Measurements from ENCODE around the gene INPP5E. TPM values are rescaled to one million over a fixed set of nuclear protein-coding genes. Genes with fewer than 3 reads are reported as not detected.

INPP5E gene
- total RNA-seq, 1 experiment from 2014 or later: 10.7 TPM

DNA sequence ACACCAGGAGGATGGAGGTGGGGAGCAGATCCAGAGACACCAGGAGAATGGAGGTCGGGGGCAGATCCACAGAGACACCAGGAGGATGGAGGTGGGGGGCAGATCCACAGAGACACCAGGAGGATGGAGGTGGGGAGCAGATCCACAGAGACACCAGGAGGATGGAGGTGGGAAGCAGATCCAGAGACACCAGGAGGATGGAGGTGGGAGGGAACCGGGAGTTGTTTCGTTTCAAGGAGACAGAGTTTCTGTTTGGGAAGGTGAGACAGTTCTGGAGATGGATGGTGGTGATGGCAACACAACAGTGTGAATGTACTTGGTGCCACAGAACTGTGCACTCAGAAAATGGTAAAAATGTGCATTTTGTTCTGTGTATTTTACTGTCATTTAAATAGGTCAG, 9.0 kb upstream of the INPP5E start:
- H3K9ac ChIP-seq (ENCODE audit: low read length): no peak overlapping the region
- H3K27ac ChIP-seq (ENCODE audit: low read length): no peak overlapping the region
- no TSS peak for BruUV-seq (replicated peaks)
- H3K79me2 ChIP-seq (ENCODE audit: low read length): no peaks in the 10 kb centered on the region
- H3K27me3 ChIP-seq (ENCODE audit: low read length): no peaks in the 10 kb centered on the region
- H3K9me3 ChIP-seq (ENCODE audit: low read length): no peaks in the 10 kb centered on the region
- intact Hi-C loops (cut with micrococcal nuclease): no loop called here
- DNase-seq (no peak), ATAC-seq (no peak)
- no peaks in the 10 kb centered on the region for H3K9me2 ChIP-seq (replicated peaks; ENCODE audit: low read length)
- H4K20me1 ChIP-seq (ENCODE audit: low read length): no peaks in the 10 kb centered on the region
- CTCF ChIA-PET: no interaction called here
- TF ChIP-seq EZH2 (IDR thresholded peaks at IDR 0.05; ENCODE audit: low read length, unreplicated experiment) (no peak), CTCF (conservative IDR thresholded peaks at IDR 0.05; ENCODE audit: low read depth, low read length) (no peak), EZH2phosphoT487 (IDR thresholded peaks at IDR 0.05; ENCODE audit: borderline replicate concordance, low read length) (no peak)
- H3F3A ChIP-seq (ENCODE audit: low read length, unreplicated experiment): no peaks in the 10 kb centered on the region
- H2AFZ ChIP-seq (ENCODE audit: low read length): no peak overlapping the region
- POLR2A ChIA-PET (ENCODE audit: unreplicated experiment): interaction anchor here (0.6 kb wide), 1 partner anchor 63 kb away, joined by 4 read pairs; no protein-coding TSS in a partner anchor
- no peaks in the 10 kb centered on the region for H3K4me1 ChIP-seq (ENCODE audit: insufficient read depth, low read length)
- peaks cover 10% of the 10 kb centered on the region; the same call in 1 of the 2 replicates for H3K36me3 ChIP-seq (ENCODE audit: low read depth, low read length)
- H3K4me2 ChIP-seq (ENCODE audit: low read length): no peak overlapping the region
- no peak overlapping the region for H3K4me3 ChIP-seq (ENCODE audit: low read length)

GRCh38 chr9:136447173-136447778, 7.6 kb upstream of the INPP5E start:
- H3K9me3 ChIP-seq (ENCODE audit: low read length): no peaks in the 10 kb centered on the region
- no peak overlapping the region for H3K4me2 ChIP-seq (ENCODE audit: low read length)
- H4K20me1 ChIP-seq (ENCODE audit: low read length): no peaks in the 10 kb centered on the region
- no peak for DNase-seq
- POLR2A ChIA-PET (ENCODE audit: unreplicated experiment): no interaction called here
- TF ChIP-seq CTCF (conservative IDR thresholded peaks at IDR 0.05; ENCODE audit: low read depth, low read length) (no peak), EZH2phosphoT487 (IDR thresholded peaks at IDR 0.05; ENCODE audit: borderline replicate concordance, low read length) (no peak), EZH2 (IDR thresholded peaks at IDR 0.05; ENCODE audit: low read length, unreplicated experiment) (no peak)
- H3K79me2 ChIP-seq (ENCODE audit: low read length): no peaks in the 10 kb centered on the region
- H3K27me3 ChIP-seq (ENCODE audit: low read length): no peaks in the 10 kb centered on the region
- intact Hi-C loops (cut with micrococcal nuclease): no loop called here
- no peaks in the 10 kb centered on the region for H3K4me1 ChIP-seq (ENCODE audit: insufficient read depth, low read length)
- CTCF ChIA-PET: no interaction called here
- H3K9ac ChIP-seq (ENCODE audit: low read length): no peak overlapping the region
- no peak overlapping the region for H3K27ac ChIP-seq (ENCODE audit: low read length)
- no peaks in the 10 kb centered on the region for H3F3A ChIP-seq (ENCODE audit: low read length, unreplicated experiment)
- H3K9me2 ChIP-seq (replicated peaks; ENCODE audit: low read length): no peaks in the 10 kb centered on the region
- H3K36me3 ChIP-seq (ENCODE audit: low read depth, low read length): peaks cover 8% of the 10 kb centered on the region; the same call in 1 of the 2 replicates
- TSS peak; percentile 14 for BruUV-seq (replicated peaks)
- no peak overlapping the region for H3K4me3 ChIP-seq (ENCODE audit: low read length)
- H2AFZ ChIP-seq (ENCODE audit: low read length): no peak overlapping the region
- no peak for ATAC-seq

- Histone ChIP-seq H3K27me3 (ENCODE audit: low read length) (no peaks in the 10 kb centered on the region), H3K27ac (ENCODE audit: low read length) (no peak overlapping the region), H3K4me1 (ENCODE audit: insufficient read depth, low read length) (no peaks in the 10 kb centered on the region), H3K9me2 (replicated peaks; ENCODE audit: low read length) (no peaks in the 10 kb centered on the region), H3K79me2 (ENCODE audit: low read length) (no peaks in the 10 kb centered on the region), H3F3A (ENCODE audit: low read length, unreplicated experiment) (no peaks in the 10 kb centered on the region), H3K4me3 (ENCODE audit: low read length) (no peak overlapping the region), H3K36me3 (ENCODE audit: low read depth, low read length) (peaks cover 8% of the 10 kb centered on the region; the same call in 1 of the 2 replicates), H3K9me3 (ENCODE audit: low read length) (no peaks in the 10 kb centered on the region), H2AFZ (ENCODE audit: low read length) (no peak overlapping the region), H4K20me1 (ENCODE audit: low read length) (no peaks in the 10 kb centered on the region), H3K9ac (ENCODE audit: low read length) (no peak overlapping the region), H3K4me2 (ENCODE audit: low read length) (no peak overlapping the region)
- ATAC-seq (no peak), DNase-seq (no peak)
- ChIA-PET CTCF (no interaction called here), POLR2A (ENCODE audit: unreplicated experiment) (no interaction called here)
- intact Hi-C loops (cut with micrococcal nuclease): no loop called here
- BruUV-seq (replicated peaks): no TSS peak
- TF ChIP-seq EZH2phosphoT487 (IDR thresholded peaks at IDR 0.05; ENCODE audit: borderline replicate concordance, low read length) (no peak), EZH2 (IDR thresholded peaks at IDR 0.05; ENCODE audit: low read length, unreplicated experiment) (no peak), CTCF (conservative IDR thresholded peaks at IDR 0.05; ENCODE audit: low read depth, low read length) (no peak)
These were observed 6.2 kb upstream of the INPP5E start for GRCh38 chr9:136445799-136446198.

Data from PC-3 (cell line).